GM18526 (cell line): ENCODE measurements around the gene PPIP5K2.

Source experiments
- POLR2A ChIP-seq: IDR thresholded peaks from 3 replicates; pipeline ENCODE4 v1.6.1; 2011; ENCODE audit not compliant: insufficient read length; ENCODE audit errors: extremely low read depth

Gene PPIP5K2

GRCh38 chr5:103112910-103113309, 7.2 kb upstream of the PPIP5K2 start:
- TF ChIP-seq POLR2A, result no peak

DNA sequence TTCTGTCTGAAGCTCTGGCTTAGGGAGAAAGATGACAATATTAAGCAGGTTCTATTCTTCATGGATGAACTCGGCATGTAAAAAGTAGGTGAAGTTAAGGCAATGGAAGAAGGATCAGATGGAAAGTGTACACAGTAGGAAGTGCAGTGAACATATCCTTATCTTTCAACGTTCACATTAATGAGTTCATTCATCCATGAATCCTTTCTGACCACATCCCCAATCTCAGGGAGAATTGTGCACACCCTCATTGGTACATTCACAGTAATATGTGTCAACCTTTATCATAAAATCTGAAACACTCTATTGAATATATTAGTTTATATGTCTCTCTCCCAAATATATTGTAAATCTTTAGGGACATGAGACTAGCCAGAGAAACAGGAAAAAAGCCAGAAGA, 5.7 kb upstream of the PPIP5K2 start:
- TF ChIP-seq POLR2A, result no peak

GRCh38 chr5:103117471-103117991, 2.6 kb upstream of the PPIP5K2 start:
- no peak for TF ChIP-seq POLR2A

GRCh38 chr5:103119070-103119764, 884 bp upstream of the PPIP5K2 start:
- TF ChIP-seq POLR2A, result no peak

GRCh38 chr5:103120607-103121200, 603 bp downstream of the PPIP5K2 start:
- TF ChIP-seq POLR2A, result no peak

DNA sequence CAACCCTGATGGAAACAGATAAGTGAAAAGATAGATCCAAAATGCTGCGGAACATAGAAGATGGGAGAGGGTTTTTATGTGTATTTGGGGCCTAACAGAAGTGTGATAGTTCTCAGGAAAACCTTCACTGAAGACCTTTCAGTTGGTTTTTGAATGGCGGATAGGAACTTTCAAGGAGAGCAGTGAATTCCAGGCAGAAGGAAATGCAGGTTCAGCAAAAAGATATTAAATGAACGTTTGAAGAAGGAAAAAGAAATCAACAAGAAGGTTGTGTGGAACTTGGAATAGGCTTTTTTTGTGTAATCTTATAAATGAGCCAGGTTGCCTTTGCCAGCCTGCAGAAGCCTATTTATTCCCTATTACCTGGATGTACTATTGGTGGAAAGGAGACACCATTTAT, 2.1 kb downstream of the PPIP5K2 start:
- no peak for TF ChIP-seq POLR2A

GRCh38 chr5:103126557-103126956, 6.5 kb downstream of the PPIP5K2 start:
- no peak for TF ChIP-seq POLR2A

GRCh38 chr5:103127292-103127817, 7.3 kb downstream of the PPIP5K2 start:
- TF ChIP-seq POLR2A, result no peak

GRCh38 chr5:103128202-103128601, 8.1 kb downstream of the PPIP5K2 start:
- TF ChIP-seq POLR2A, result no peak

DNA sequence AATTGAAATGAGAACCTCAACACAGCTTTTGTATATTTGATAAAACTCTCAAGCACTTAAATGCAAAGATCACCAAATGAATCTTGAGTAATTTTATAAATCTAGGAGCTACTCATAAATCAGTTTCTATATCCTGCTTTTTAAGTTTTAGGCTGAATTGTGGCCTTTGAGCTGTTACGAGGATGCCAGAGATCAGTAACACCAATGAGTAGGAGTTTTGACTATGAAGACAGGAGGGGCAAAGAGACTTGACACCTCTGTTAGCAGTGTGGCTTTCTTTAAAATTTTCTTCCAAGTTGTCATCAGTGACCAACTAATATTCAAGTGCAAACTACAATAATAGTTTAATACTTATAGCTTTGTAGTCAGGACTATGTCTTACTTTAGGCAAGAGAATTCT, 12.6 kb downstream of the PPIP5K2 start:
- no peak for TF ChIP-seq POLR2A

DNA sequence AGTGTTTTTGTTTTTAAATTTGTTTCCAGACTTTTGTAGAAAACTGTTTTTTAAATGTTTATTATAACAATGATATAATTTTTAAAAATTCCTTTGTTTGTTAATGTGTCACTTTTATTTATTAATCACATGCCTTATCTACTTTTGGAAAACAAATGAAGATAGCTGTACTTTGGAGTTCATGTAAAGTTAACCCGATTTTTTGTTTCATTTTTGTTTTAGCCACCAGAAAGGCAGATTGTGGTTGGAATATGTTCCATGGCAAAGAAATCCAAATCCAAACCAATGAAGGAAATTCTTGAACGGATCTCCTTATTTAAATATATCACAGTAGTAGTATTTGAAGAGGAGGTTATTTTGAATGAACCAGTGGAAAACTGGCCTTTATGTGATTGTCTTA, 13.1 kb downstream of the PPIP5K2 start:
- no peak for TF ChIP-seq POLR2A

GRCh38 chr5:103135461-103135860, 15.4 kb downstream of the PPIP5K2 start:
- TF ChIP-seq POLR2A, result no peak

GRCh38 chr5:103138202-103138690, 18.1 kb downstream of the PPIP5K2 start:
- TF ChIP-seq POLR2A, result no peak

DNA sequence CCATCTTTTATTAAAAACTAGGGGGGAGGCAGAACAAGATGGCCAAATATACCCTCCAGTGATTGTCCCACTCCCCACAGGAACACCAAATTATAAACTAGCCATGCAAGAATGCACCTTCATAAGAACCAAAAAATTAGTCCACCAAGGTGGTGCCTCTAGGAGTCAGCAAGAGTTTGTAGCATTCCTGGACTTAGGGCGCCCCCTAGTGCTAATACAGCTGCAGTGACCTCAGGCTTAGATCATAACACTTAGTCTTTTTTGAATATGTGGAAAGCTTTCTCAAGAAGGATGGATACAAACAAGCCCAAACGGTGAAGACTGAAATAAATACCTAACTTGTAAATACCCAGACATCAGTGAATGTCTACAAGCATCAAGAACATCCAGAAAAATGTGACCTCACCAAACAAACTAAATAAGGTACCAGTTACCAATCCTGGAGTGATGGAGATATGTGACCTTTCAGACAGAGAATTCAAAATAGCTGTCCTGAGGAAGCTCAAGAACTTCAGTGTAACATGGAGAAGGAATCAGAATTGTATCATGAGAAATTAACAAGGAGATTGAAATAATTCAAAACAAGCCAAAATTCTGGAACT, 19.3 kb downstream of the PPIP5K2 start:
- TF ChIP-seq POLR2A, result no peak

DNA sequence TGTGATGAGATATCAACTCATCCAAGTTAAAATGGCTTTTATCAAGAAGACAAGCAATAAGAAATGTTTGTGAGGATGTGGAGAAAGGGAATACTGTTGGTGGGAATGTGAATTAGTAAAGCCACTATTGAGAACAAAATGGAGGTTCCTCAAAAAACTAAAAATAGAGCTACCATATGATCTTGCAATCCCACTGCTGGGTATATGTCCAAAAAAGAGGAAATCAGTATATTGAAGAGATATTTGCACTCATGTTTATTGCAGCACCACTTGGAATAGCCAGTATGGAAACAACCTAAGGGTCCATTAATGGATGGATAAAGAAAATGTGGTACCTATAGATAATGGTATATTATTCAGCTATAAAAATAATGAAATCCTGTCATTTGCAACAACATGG, 25.1 kb downstream of the PPIP5K2 start:
- TF ChIP-seq POLR2A, result no peak

- no peak for TF ChIP-seq POLR2A
Measured at GRCh38 chr5:103148213-103148612, 28.1 kb downstream of the PPIP5K2 start.

DNA sequence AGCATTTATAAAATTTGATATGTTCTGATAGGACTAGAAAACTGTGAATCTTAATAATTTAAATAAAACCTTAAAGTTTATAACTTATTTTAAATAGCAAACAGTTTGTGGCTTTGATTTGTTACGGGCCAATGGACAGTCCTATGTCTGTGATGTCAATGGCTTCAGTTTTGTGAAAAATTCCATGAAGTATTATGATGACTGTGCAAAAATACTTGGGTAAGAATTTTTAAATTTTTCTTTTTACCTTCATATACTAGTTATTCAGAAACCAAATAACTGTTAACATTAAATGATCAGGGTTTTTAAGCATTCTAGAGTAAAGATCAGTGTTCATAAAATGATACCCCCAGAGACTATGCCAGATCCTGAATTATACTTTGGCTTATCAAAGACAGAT, 31.1 kb downstream of the PPIP5K2 start:
- TF ChIP-seq POLR2A, result no peak

DNA sequence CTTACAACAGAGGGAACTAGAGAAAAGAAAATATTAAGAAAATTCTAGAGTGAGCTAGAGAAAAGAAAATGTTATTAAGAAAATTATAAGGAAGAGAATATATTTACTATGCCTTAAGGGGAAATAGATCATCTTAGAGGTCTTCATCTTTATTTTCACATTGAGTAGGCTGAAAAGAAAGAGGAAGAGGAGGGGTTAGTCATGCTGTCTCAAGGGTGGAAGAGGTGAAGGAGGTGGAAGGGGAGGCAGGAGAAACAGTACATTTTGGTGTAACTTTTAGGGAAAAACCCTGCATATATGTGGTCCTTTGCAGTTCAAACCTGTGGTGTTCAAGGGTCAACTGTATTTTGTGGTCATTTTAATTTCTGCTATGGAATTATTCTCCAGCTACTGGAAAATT, 46.6 kb downstream of the PPIP5K2 start:
- no peak for TF ChIP-seq POLR2A
